Nephron progenitor cell (in vitro differentiated cells): Measurements from ENCODE around the gene PRTN3.

Source experiments
- DNase-seq: peaks from one replicate; pipeline ENCODE4 v3.0.0; 2021
- H3K27ac Mint-ChIP-seq: 2 replicates; pipeline ENCODE4 v1.8.0; 2021; ENCODE audit warnings: mild to moderate bottlenecking, moderate library complexity, mixed read lengths
- H3K27me3 Mint-ChIP-seq: 2 replicates; pipeline ENCODE4 v1.8.0; 2021; ENCODE audit warnings: mild to moderate bottlenecking, low read depth, mixed read lengths; ENCODE audit not compliant: poor library complexity
- H3K36me3 Mint-ChIP-seq: 2 replicates; pipeline ENCODE4 v1.8.0; 2021; ENCODE audit warnings: low read depth, mixed read lengths
- H3K4me1 Mint-ChIP-seq: 2 replicates; pipeline ENCODE4 v1.8.0; 2021; ENCODE audit warnings: mixed read lengths
- H3K4me3 Mint-ChIP-seq: 2 replicates; pipeline ENCODE4 v1.8.0; 2021; ENCODE audit warnings: mild to moderate bottlenecking, moderate library complexity, mixed read lengths
- H3K9me3 Mint-ChIP-seq: 2 replicates; pipeline ENCODE4 v1.8.0; 2021; ENCODE audit warnings: mild to moderate bottlenecking, moderate library complexity, mixed read lengths
- CTCF ChIP-seq: fragments of 200-600 bp; sonication (generic); IDR thresholded peaks from 2 replicates; pipeline ENCODE4 v1.5.0; 2021; ENCODE audit warnings: antibody characterized with exemption

Gene PRTN3

GRCh38 chr19:861141-861755 is 20.4 kb downstream of the PRTN3 start:
- Mint-ChIP-seq H3K36me3 (peaks cover 4% of the 10 kb centered on the region), H3K4me3 (no peak overlapping the region), H3K27ac (no peak overlapping the region), H3K4me1 (no peaks in the 10 kb centered on the region), H3K27me3 (peaks cover 52% of the 10 kb centered on the region), H3K9me3 (no peaks in the 10 kb centered on the region)
- TF ChIP-seq CTCF, result no peak
- DNase-seq, result no peak

- Mint-ChIP-seq H3K4me1 (no peaks in the 10 kb centered on the region), H3K27me3 (peaks cover 52% of the 10 kb centered on the region), H3K27ac (no peak overlapping the region), H3K36me3 (peaks cover 4% of the 10 kb centered on the region), H3K9me3 (no peaks in the 10 kb centered on the region), H3K4me3 (no peak overlapping the region)
- peak; percentile 84 for DNase-seq
- TF ChIP-seq CTCF, result no peak
These were observed 21.2 kb downstream of the PRTN3 start for GRCh38 chr19:861756-862580.

GRCh38 chr19:862581-863314 is 21.9 kb downstream of the PRTN3 start:
- H3K9me3 Mint-ChIP-seq, result no peaks in the 10 kb centered on the region
- H3K27ac Mint-ChIP-seq, result no peak overlapping the region
- DNase-seq, result peak; percentile 79
- peaks cover 49% of the 10 kb centered on the region for H3K27me3 Mint-ChIP-seq
- no peak overlapping the region for H3K4me3 Mint-ChIP-seq
- no peak for TF ChIP-seq CTCF
- H3K36me3 Mint-ChIP-seq, result peaks cover 10% of the 10 kb centered on the region
- H3K4me1 Mint-ChIP-seq, result peaks cover 6% of the 10 kb centered on the region

- TF ChIP-seq CTCF, result no peak
- no peak overlapping the region for H3K4me3 Mint-ChIP-seq
- no peak for DNase-seq
- H3K27ac Mint-ChIP-seq, result no peak overlapping the region
- peaks cover 48% of the 10 kb centered on the region for H3K27me3 Mint-ChIP-seq
- peaks cover 13% of the 10 kb centered on the region for H3K36me3 Mint-ChIP-seq
- no peaks in the 10 kb centered on the region for H3K9me3 Mint-ChIP-seq
- peaks cover 6% of the 10 kb centered on the region for H3K4me1 Mint-ChIP-seq
These were observed 22.5 kb downstream of the PRTN3 start for GRCh38 chr19:863315-863620.

- Mint-ChIP-seq H3K27me3 (peaks cover 21% of the 10 kb centered on the region), H3K4me3 (no peak overlapping the region), H3K4me1 (peaks cover 6% of the 10 kb centered on the region), H3K9me3 (no peaks in the 10 kb centered on the region), H3K36me3 (peaks cover 36% of the 10 kb centered on the region), H3K27ac (no peak overlapping the region)
- TF ChIP-seq CTCF, result no peak
- DNase-seq, result no peak
These were observed 26.0 kb downstream of the PRTN3 start for GRCh38 chr19:866769-867300.
